ENCODE data around the gene LPIN2.
"Not testable (repeated sequence)": the region's sequence is repeated elsewhere in the genome, so short reads cannot be mapped to it uniquely, and the experiment has no call there.

Gene LPIN2

GRCh38 chr18:3035635-3036034, 22.7 kb upstream of the LPIN2 start:
- H3K36me3 ChIP-seq (ENCODE audit: insufficient read depth, low read length), result no peaks in the 10 kb centered on the region
- no peaks in the 10 kb centered on the region for H4K20me1 ChIP-seq (ENCODE audit: insufficient read depth, low read length)
- no peak for TF ChIP-seq EZH2 (IDR thresholded peaks at IDR 0.05; ENCODE audit: borderline replicate concordance, low read length)
- TF ChIP-seq, protein P1, sequence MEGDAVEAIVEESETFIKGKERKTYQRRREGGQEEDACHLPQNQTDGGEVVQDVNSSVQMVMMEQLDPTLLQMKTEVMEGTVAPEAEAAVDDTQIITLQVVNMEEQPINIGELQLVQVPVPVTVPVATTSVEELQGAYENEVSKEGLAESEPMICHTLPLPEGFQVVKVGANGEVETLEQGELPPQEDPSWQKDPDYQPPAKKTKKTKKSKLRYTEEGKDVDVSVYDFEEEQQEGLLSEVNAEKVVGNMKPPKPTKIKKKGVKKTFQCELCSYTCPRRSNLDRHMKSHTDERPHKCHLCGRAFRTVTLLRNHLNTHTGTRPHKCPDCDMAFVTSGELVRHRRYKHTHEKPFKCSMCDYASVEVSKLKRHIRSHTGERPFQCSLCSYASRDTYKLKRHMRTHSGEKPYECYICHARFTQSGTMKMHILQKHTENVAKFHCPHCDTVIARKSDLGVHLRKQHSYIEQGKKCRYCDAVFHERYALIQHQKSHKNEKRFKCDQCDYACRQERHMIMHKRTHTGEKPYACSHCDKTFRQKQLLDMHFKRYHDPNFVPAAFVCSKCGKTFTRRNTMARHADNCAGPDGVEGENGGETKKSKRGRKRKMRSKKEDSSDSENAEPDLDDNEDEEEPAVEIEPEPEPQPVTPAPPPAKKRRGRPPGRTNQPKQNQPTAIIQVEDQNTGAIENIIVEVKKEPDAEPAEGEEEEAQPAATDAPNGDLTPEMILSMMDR (IDR thresholded peaks at IDR 0.05; ENCODE audit: low read length), result no peak
- H3K79me2 ChIP-seq (ENCODE audit: insufficient read depth, low read length), result no peaks in the 10 kb centered on the region
- H3K27me3 ChIP-seq (ENCODE audit: insufficient read depth, low read length), result no peaks in the 10 kb centered on the region
- H3K9ac ChIP-seq (ENCODE audit: low read length), result no peak overlapping the region
- H3K4me1 ChIP-seq (ENCODE audit: insufficient read depth, low read length, severe bottlenecking), result no peaks in the 10 kb centered on the region
- no peaks in the 10 kb centered on the region for H3F3A ChIP-seq (ENCODE audit: insufficient read depth, low read length)
- no peak overlapping the region for H3K4me2 ChIP-seq (ENCODE audit: low read length)
- no peak overlapping the region for H2AFZ ChIP-seq (ENCODE audit: low read length)
- H3K4me3 ChIP-seq (ENCODE audit: low read depth, low read length, poor library complexity, severe bottlenecking), result no peak overlapping the region
- no peak overlapping the region for H3K27ac ChIP-seq (ENCODE audit: low read depth, low read length, poor library complexity, severe bottlenecking)
- H3K9me2 ChIP-seq (ENCODE audit: low read depth, low read length), result no peaks in the 10 kb centered on the region
- H3K9me3 ChIP-seq (ENCODE audit: low read length), result no peaks in the 10 kb centered on the region

DNA sequence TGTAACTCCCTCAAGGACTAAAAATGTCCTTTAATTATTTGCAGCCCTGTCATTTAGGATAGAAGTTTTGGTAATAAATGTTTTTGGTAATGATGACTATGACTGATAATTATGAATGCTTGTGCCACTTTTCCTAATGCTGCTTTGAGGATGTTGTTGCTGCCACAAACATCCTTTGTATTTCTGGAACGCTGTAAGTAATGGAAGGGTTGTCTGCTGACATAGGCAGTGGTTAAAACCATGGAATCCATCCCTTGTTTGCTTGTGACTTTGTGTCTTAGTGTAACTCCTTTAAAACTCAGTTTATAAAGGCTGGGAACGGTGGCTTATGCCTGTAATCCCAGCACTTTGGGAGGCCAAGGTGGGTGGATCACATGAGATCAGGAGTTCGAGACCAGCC, 19.8 kb upstream of the LPIN2 start:
- Histone ChIP-seq H3K4me3 (ENCODE audit: low read depth, low read length, poor library complexity, severe bottlenecking) (no peak overlapping the region), H3K27me3 (ENCODE audit: insufficient read depth, low read length) (no peaks in the 10 kb centered on the region), H3K9me2 (ENCODE audit: low read depth, low read length) (no peaks in the 10 kb centered on the region), H2AFZ (ENCODE audit: low read length) (no peak overlapping the region), H3K9ac (ENCODE audit: low read length) (no peak overlapping the region), H3K9me3 (ENCODE audit: low read length) (no peaks in the 10 kb centered on the region), H3K27ac (ENCODE audit: low read depth, low read length, poor library complexity, severe bottlenecking) (no peak overlapping the region), H3K4me1 (ENCODE audit: insufficient read depth, low read length, severe bottlenecking) (no peaks in the 10 kb centered on the region), H4K20me1 (ENCODE audit: insufficient read depth, low read length) (no peaks in the 10 kb centered on the region), H3K36me3 (ENCODE audit: insufficient read depth, low read length) (no peaks in the 10 kb centered on the region), H3K4me2 (ENCODE audit: low read length) (no peak overlapping the region), H3F3A (ENCODE audit: insufficient read depth, low read length) (no peaks in the 10 kb centered on the region), H3K79me2 (ENCODE audit: insufficient read depth, low read length) (no peaks in the 10 kb centered on the region)
- TF ChIP-seq, protein P1 (IDR thresholded peaks at IDR 0.05; ENCODE audit: low read length), result no peak
- no peak for TF ChIP-seq EZH2 (IDR thresholded peaks at IDR 0.05; ENCODE audit: borderline replicate concordance, low read length)

GRCh38 chr18:3029215-3029952, 16.4 kb upstream of the LPIN2 start:
- no peaks in the 10 kb centered on the region for H3K79me2 ChIP-seq (ENCODE audit: insufficient read depth, low read length)
- H3K36me3 ChIP-seq (ENCODE audit: insufficient read depth, low read length), result no peaks in the 10 kb centered on the region
- H3K27me3 ChIP-seq (ENCODE audit: insufficient read depth, low read length), result no peaks in the 10 kb centered on the region
- H2AFZ ChIP-seq (ENCODE audit: low read length), result no peak overlapping the region
- no peak overlapping the region for H3K4me3 ChIP-seq (ENCODE audit: low read depth, low read length, poor library complexity, severe bottlenecking)
- TF ChIP-seq EZH2 (IDR thresholded peaks at IDR 0.05; ENCODE audit: borderline replicate concordance, low read length), result no peak
- TF ChIP-seq, protein P1 (IDR thresholded peaks at IDR 0.05; ENCODE audit: low read length), result no peak
- no peaks in the 10 kb centered on the region for H3K9me3 ChIP-seq (ENCODE audit: low read length)
- H3K9ac ChIP-seq (ENCODE audit: low read length), result no peak overlapping the region
- H3K27ac ChIP-seq (ENCODE audit: low read depth, low read length, poor library complexity, severe bottlenecking), result no peak overlapping the region
- H3K4me1 ChIP-seq (ENCODE audit: insufficient read depth, low read length, severe bottlenecking), result no peaks in the 10 kb centered on the region
- no peaks in the 10 kb centered on the region for H3F3A ChIP-seq (ENCODE audit: insufficient read depth, low read length)
- no peak overlapping the region for H3K4me2 ChIP-seq (ENCODE audit: low read length)
- H3K9me2 ChIP-seq (ENCODE audit: low read depth, low read length), result no peaks in the 10 kb centered on the region
- H4K20me1 ChIP-seq (ENCODE audit: insufficient read depth, low read length), result no peaks in the 10 kb centered on the region

- H3F3A ChIP-seq (ENCODE audit: insufficient read depth, low read length); H2AFZ ChIP-seq (ENCODE audit: low read length); H3K4me3 ChIP-seq (ENCODE audit: low read depth, low read length, poor library complexity, severe bottlenecking); H3K9ac ChIP-seq (ENCODE audit: low read length); H3K27ac ChIP-seq (ENCODE audit: low read depth, low read length, poor library complexity, severe bottlenecking); H4K20me1 ChIP-seq (ENCODE audit: insufficient read depth, low read length); H3K9me2 ChIP-seq (ENCODE audit: low read depth, low read length); H3K9me3 ChIP-seq (ENCODE audit: low read length); H3K4me1 ChIP-seq (ENCODE audit: insufficient read depth, low read length, severe bottlenecking); H3K4me2 ChIP-seq (ENCODE audit: low read length); H3K27me3 ChIP-seq (ENCODE audit: insufficient read depth, low read length); H3K79me2 ChIP-seq (ENCODE audit: insufficient read depth, low read length); H3K36me3 ChIP-seq (ENCODE audit: insufficient read depth, low read length): not testable (repeated sequence)
Observed at GRCh38 chr18:3028115-3028514, 15.2 kb upstream of the LPIN2 start.

Data from OCI-LY1 (cell line).